HCT116 (cell line): ENCODE data around the gene SLC16A11. TPM values are rescaled to one million over a fixed set of nuclear protein-coding genes. Genes with fewer than 3 reads are reported as not detected.

ENCODE experiments used
- ATAC-seq: fragments of 200-7000 bp; cut with Tn5 transposase; 2 replicates; pipeline ENCODE4 v1.9.1; 2020; ENCODE audit warnings: mild to moderate bottlenecking, moderate library complexity
- BruUV-seq: library from RNA; stranded (reverse); fragments of 400-500 nt; replicated peaks from 2 replicates; lab custom pipeline; 2021; lab: Mats Ljungman, UMichigan
- CTCF ChIA-PET: fragments of 300-600 bp; sonication (Branson Sonifier 250); formaldehyde crosslinking; loops from one replicate; lab custom pipeline; 2021; ENCODE audit warnings: antibody characterized with exemption; lab: Charles Lee
- POLR2A ChIA-PET: fragments of 300-600, 350-600 bp; sonication (Branson Sonifier 250); formaldehyde crosslinking; loops from one replicate; lab custom pipeline; 2021; ENCODE audit warnings: antibody characterized with exemption; lab: Charles Lee
- RAD21 ChIA-PET, 2 experiments: fragments of 300-600 bp; sonication (Branson Sonifier 250); formaldehyde crosslinking; loops; one replicate each; lab custom pipeline; 2023; ENCODE audit warnings: low total read pairs in 2 of 2; ENCODE audit not compliant: uncharacterized antibody in 2 of 2, unreplicated experiment in 2 of 2, low non-redundant PET in 1 of 2; lab: Charles Lee
- DNase-seq: peaks from one replicate; pipeline ENCODE4 v3.0.0-alpha.2; 2010; ENCODE audit warnings: low read depth, low spot score
- H2AFZ ChIP-seq: fragments of 200-600 bp; shearing (Covaris generic), sonication (generic); 2 replicates; pipeline ENCODE4 v1.6.1; 2017; ENCODE audit warnings: low read depth, mixed run types, mixed read lengths, antibody characterized with exemption, low read length; ENCODE audit not compliant: poor library complexity, severe bottlenecking
- H3K27ac ChIP-seq: 2 replicates; pipeline ENCODE4 v1.5.1; 2012; ENCODE audit warnings: low read depth, low read length
- H3K27me3 ChIP-seq: fragments of 200-600 bp; sonication (generic); 2 replicates; pipeline ENCODE4 v1.6.1; 2016; ENCODE audit warnings: mixed run types, low read length, mixed read lengths; ENCODE audit not compliant: insufficient read depth
- H3K36me3 ChIP-seq, 2 experiments: fragments of 200-500 bp in 1 of 2; fragments of 200-600 bp in 1 of 2; sonication (Bioruptor generic) in 1 of 2; sonication (generic) in 1 of 2; 2 replicates each; pipeline versions ENCODE4 v1.5.1 to v1.6.1; 2014 to 2016; ENCODE audit warnings: low read length in 2 of 2, inconsistent platforms in 1 of 2, mixed read lengths in 1 of 2, mixed run types in 1 of 2; ENCODE audit not compliant: insufficient read depth in 2 of 2, control insufficient read depth in 1 of 2
- H3K4me1 ChIP-seq, 2 experiments: fragments of 200-600 bp in 1 of 2; sonication (generic) in 1 of 2; 2 replicates each; pipeline versions ENCODE4 v1.5.1 to v1.6.1; 2012 to 2017; ENCODE audit warnings: low read length in 2 of 2, inconsistent platforms in 1 of 2, mild to moderate bottlenecking in 1 of 2, mixed read lengths in 1 of 2, mixed run types in 1 of 2, moderate library complexity in 1 of 2; ENCODE audit not compliant: insufficient read depth in 2 of 2, control insufficient read depth in 1 of 2
- H3K4me2 ChIP-seq: fragments of 200-600 bp; sonication (generic); 2 replicates; pipeline ENCODE4 v1.6.1; 2017; ENCODE audit warnings: mixed run types, low read length, mixed read lengths
- H3K4me3 ChIP-seq, 2 experiments: fragments of 200-600 bp in 1 of 2; sonication (generic) in 1 of 2; replicated peaks in 1 of 2; 2 replicates each; pipeline ENCODE4 v1.5.1; 2011 to 2016; ENCODE audit warnings: low read length in 2 of 2, control low read depth in 1 of 2, low read depth in 1 of 2, mild to moderate bottlenecking in 1 of 2, mixed read lengths in 1 of 2, mixed run types in 1 of 2
- H3K79me2 ChIP-seq: fragments of 200-600 bp; sonication (generic); 2 replicates; pipeline ENCODE4 v1.6.1; 2017; ENCODE audit warnings: mild to moderate bottlenecking, mixed run types, low read length, moderate library complexity, mixed read lengths; ENCODE audit not compliant: insufficient read depth
- H3K9ac ChIP-seq: fragments of 200-600 bp; sonication (generic); 2 replicates; pipeline ENCODE4 v1.6.1; 2016; ENCODE audit warnings: low read length, mixed read lengths
- H3K9me2 ChIP-seq: fragments of 200-600 bp; sonication (generic), shearing (Covaris generic); 2 replicates; pipeline ENCODE4 v1.6.1; 2017; ENCODE audit warnings: mixed run types, mild to moderate bottlenecking, moderate library complexity; ENCODE audit not compliant: insufficient read depth
- H3K9me3 ChIP-seq, 2 experiments: fragments of 200-500 bp in 1 of 2; fragments of 200-600 bp in 1 of 2; sonication (Bioruptor generic) in 1 of 2; sonication (generic) in 1 of 2; 2 replicates each; pipeline ENCODE4 v1.6.1; 2014 to 2017; ENCODE audit warnings: low read length in 2 of 2, mixed read lengths in 2 of 2, inconsistent platforms in 1 of 2, low read depth in 1 of 2, mild to moderate bottlenecking in 1 of 2, mixed run types in 1 of 2, moderate library complexity in 1 of 2; ENCODE audit not compliant: control insufficient read depth in 1 of 2, insufficient read depth in 1 of 2
- H4K20me1 ChIP-seq: fragments of 200-600 bp; sonication (generic), shearing (Covaris generic); 2 replicates; pipeline ENCODE4 v1.6.1; 2017; ENCODE audit warnings: mixed run types, mild to moderate bottlenecking, moderate library complexity; ENCODE audit not compliant: insufficient read depth
- CBX3 ChIP-seq: IDR thresholded peaks from 2 replicates; pipeline ENCODE4 v1.6.1; 2012; ENCODE audit warnings: low read depth
- JUND ChIP-seq: IDR thresholded peaks from 2 replicates; pipeline ENCODE4 v1.6.1; 2012
- ZBTB33 ChIP-seq: IDR thresholded peaks from 2 replicates; pipeline ENCODE4 v1.6.1; 2011; ENCODE audit warnings: mild to moderate bottlenecking, low read length, moderate library complexity; ENCODE audit not compliant: insufficient replicate concordance; ENCODE audit errors: extremely low read depth
- ZNF274 ChIP-seq: fragments of 200-500 bp; sonication (Bioruptor generic); IDR thresholded peaks from 2 replicates; pipeline ENCODE4 v1.6.1; 2014; ENCODE audit warnings: mild to moderate bottlenecking, low read depth, low read length, inconsistent platforms
- intact Hi-C: fragments of 100-400 bp; cut with micrococcal nuclease; formaldehyde crosslinking; loops from 2 replicates; pipeline ENCODE4 v1.10.0; 2022
- total RNA-seq: library from RNA; stranded (reverse); gene quantifications from one replicate; pipeline ENCODE4 v1.2.1, GENCODE V29; 2021; ENCODE audit not compliant: unreplicated experiment

The SLC16A11 gene
- total RNA-seq, 1 experiment from 2014 or later, result not detected

- H3K79me2 ChIP-seq, result no peaks in the 10 kb centered on the region
- no peaks in the 10 kb centered on the region for H3K27me3 ChIP-seq
- H3K9me3 ChIP-seq, result no peaks in the 10 kb centered on the region
- no peak overlapping the region for H3K4me3 ChIP-seq
- no peak overlapping the region for H3K27ac ChIP-seq
- peaks cover 6 to 44% of the 10 kb centered on the region in 2 experiments; a peak in 3 of 4 replicates for H3K4me1 ChIP-seq
- DNase-seq, result no peak
- no peak overlapping the region for H2AFZ ChIP-seq
- no peaks in the 10 kb centered on the region for H3K9me2 ChIP-seq
- intact Hi-C loops, result no loop called here
- ChIA-PET POLR2A (interaction anchor here (0.8 to 1.8 kb wide), 2 partner anchors 10 to 15 kb away, joined by 3 to 7 read pairs; partner anchors contain the start of gene SLC16A13), RAD21 (interaction anchor here in 1 of 2 experiments (1.6 kb wide), 1 partner anchor 178 kb away, joined by 4 read pairs; no protein-coding TSS in a partner anchor), CTCF (interaction anchor here (0.6 to 2.3 kb wide), 9 partner anchors 15 to 358 kb away, joined by 3 to 15 read pairs (median 4); partner anchors contain the start of gene SLC16A13)
- H3K4me2 ChIP-seq, result peak overlapping the region; percentile 73
- no TSS peak for BruUV-seq
- TF ChIP-seq ZBTB33 (no peak), JUND (no peak), ZNF274 (no peak), CBX3 (no peak)
- no peaks in the 10 kb centered on the region for H3K36me3 ChIP-seq
- no peak for ATAC-seq
- no peaks in the 10 kb centered on the region for H4K20me1 ChIP-seq
- H3K9ac ChIP-seq, result 0 out of 2 replicates have a peak overlapping the region, but pooled peaks have one; percentile 43
These were observed 22.8 kb downstream of the SLC16A11 start for GRCh38 chr17:7020894-7021664.
